ENCODE data around the gene BMP8A.

The BMP8A gene

GRCh38 chr1:39564340-39564739 lies 72.9 kb downstream of the BMP8A start:
- no peak for DNase-seq (ENCODE audit: low read depth)
- H3K4me3 ChIP-seq (ENCODE audit: low read depth, low read length): no peak overlapping the region
- no peak for TF ChIP-seq CTCF (IDR thresholded peaks at IDR 0.05; ENCODE audit: control insufficient read depth, extremely low read depth, insufficient read depth)

- no peak overlapping the region for H3K4me3 ChIP-seq (ENCODE audit: low read depth, low read length)
- DNase-seq (ENCODE audit: low read depth): no peak
- no peak for TF ChIP-seq CTCF (IDR thresholded peaks at IDR 0.05; ENCODE audit: control insufficient read depth, extremely low read depth, insufficient read depth)
Measured at GRCh38 chr1:39564941-39565340, 73.5 kb downstream of the BMP8A start.

- no peak for DNase-seq (ENCODE audit: low read depth)
- no peak overlapping the region for H3K4me3 ChIP-seq (ENCODE audit: low read depth, low read length)
- no peak for TF ChIP-seq CTCF (IDR thresholded peaks at IDR 0.05; ENCODE audit: control insufficient read depth, extremely low read depth, insufficient read depth)
Measured at GRCh38 chr1:39566441-39567137, 75.2 kb downstream of the BMP8A start.

- H3K4me3 ChIP-seq (ENCODE audit: low read depth, low read length): no peak overlapping the region
- no peak for DNase-seq (ENCODE audit: low read depth)
- no peak for TF ChIP-seq CTCF (IDR thresholded peaks at IDR 0.05; ENCODE audit: control insufficient read depth, extremely low read depth, insufficient read depth)
Measured at GRCh38 chr1:39567302-39567701, 75.9 kb downstream of the BMP8A start.

GRCh38 chr1:39568208-39568607 lies 76.8 kb downstream of the BMP8A start:
- DNase-seq (ENCODE audit: low read depth): no peak
- TF ChIP-seq CTCF (IDR thresholded peaks at IDR 0.05; ENCODE audit: control insufficient read depth, extremely low read depth, insufficient read depth): no peak
- H3K4me3 ChIP-seq (ENCODE audit: low read depth, low read length): no peak overlapping the region

- no peak overlapping the region for H3K4me3 ChIP-seq (ENCODE audit: low read depth, low read length)
- DNase-seq (ENCODE audit: low read depth): no peak
Measured at GRCh38 chr1:39569034-39569433, 77.6 kb downstream of the BMP8A start.

More at GRCh38 chr1:39569034-39569433, 77.6 kb downstream of the BMP8A start:
- no peak for TF ChIP-seq CTCF (IDR thresholded peaks at IDR 0.05; ENCODE audit: control insufficient read depth, extremely low read depth, insufficient read depth)

Data from LNCaP clone FGC (cell line).